ENCODE data around the gene PDGFD. TPM values are rescaled to one million over a fixed set of nuclear protein-coding genes. Genes with fewer than 3 reads are reported as not detected.

Gene PDGFD
- total RNA-seq, 2 donors from 2014 or later = 2.3 to 4.8 TPM

DNA sequence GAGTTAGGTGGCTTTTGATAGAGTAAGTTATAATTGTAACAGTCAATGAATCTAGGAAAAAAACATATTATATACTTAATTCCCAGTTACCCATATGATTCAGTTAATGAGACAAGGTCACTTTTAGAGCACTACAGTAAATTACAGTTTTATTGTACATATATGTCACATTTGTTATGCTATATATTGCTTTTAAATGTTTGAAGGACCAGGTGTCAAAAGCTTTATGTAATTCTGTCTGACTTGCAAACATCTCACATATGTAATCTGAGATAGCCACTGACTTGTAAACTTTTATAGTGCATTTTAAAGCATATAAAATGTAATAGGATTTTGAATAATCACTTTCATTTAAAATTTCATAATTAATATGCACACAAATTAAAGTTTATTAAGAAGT lies 36.7 kb upstream of the PDGFD start:
- Mint-ChIP-seq H3K9me3 (peaks cover 4% of the 10 kb centered on the region), H3K4me1 (no peaks in the 10 kb centered on the region), H3K27me3 (ENCODE audit: insufficient read depth) (no peaks in the 10 kb centered on the region), H3K36me3 (ENCODE audit: low read depth) (no peaks in the 10 kb centered on the region), H3K27ac (no peak overlapping the region), H3K4me3 (no peak overlapping the region)
- H3K9me3 ChIP-seq (ENCODE audit: control insufficient read depth, low read length) = no peaks in the 10 kb centered on the region
- no peaks in the 10 kb centered on the region for H3K4me1 ChIP-seq (ENCODE audit: control insufficient read depth, insufficient read depth, low read length)
- H3K9ac ChIP-seq (ENCODE audit: extremely low read depth, low read length, poor library complexity, severe bottlenecking) = no peak overlapping the region
- no peaks in the 10 kb centered on the region for H3K27me3 ChIP-seq (ENCODE audit: control insufficient read depth, insufficient read depth, low read length, poor library complexity, severe bottlenecking)
- no peak overlapping the region for H3K4me3 ChIP-seq (ENCODE audit: low read length)
- H3K36me3 ChIP-seq (ENCODE audit: control insufficient read depth, insufficient read depth, low read length) = no peaks in the 10 kb centered on the region
- H3K27ac ChIP-seq (ENCODE audit: low read depth, low read length) = no peak overlapping the region
- no peak for TF ChIP-seq CTCF (conservative IDR thresholded peaks at IDR 0.05)
- DNase-seq = no peak

- H3K27ac ChIP-seq (ENCODE audit: low read depth, low read length) = no peak overlapping the region
- 63 to 94% methylated on average over 1 of the region's 1 CpG for WGBS, 2 experiments (ENCODE audit: insufficient coverage in 1 of 2, insufficient read length in 1 of 2)
- no peaks in the 10 kb centered on the region for H3K4me1 ChIP-seq (ENCODE audit: control insufficient read depth, insufficient read depth, low read length)
- no peak overlapping the region for H3K9ac ChIP-seq (ENCODE audit: extremely low read depth, low read length, poor library complexity, severe bottlenecking)
- no peaks in the 10 kb centered on the region for H3K36me3 ChIP-seq (ENCODE audit: control insufficient read depth, insufficient read depth, low read length)
- TF ChIP-seq CTCF (conservative IDR thresholded peaks at IDR 0.05) = no peak
- H3K4me3 Mint-ChIP-seq = no peak overlapping the region
- H3K36me3 Mint-ChIP-seq (ENCODE audit: low read depth) = no peaks in the 10 kb centered on the region
- H3K27me3 ChIP-seq (ENCODE audit: control insufficient read depth, insufficient read depth, low read length, poor library complexity, severe bottlenecking) = no peaks in the 10 kb centered on the region
- H3K4me1 Mint-ChIP-seq = no peaks in the 10 kb centered on the region
- H3K27ac Mint-ChIP-seq = no peak overlapping the region
- peaks cover 4% of the 10 kb centered on the region for H3K9me3 Mint-ChIP-seq
- no peak overlapping the region for H3K4me3 ChIP-seq (ENCODE audit: low read length)
- DNase-seq = no peak
- H3K9me3 ChIP-seq (ENCODE audit: control insufficient read depth, low read length) = no peaks in the 10 kb centered on the region
- no peaks in the 10 kb centered on the region for H3K27me3 Mint-ChIP-seq (ENCODE audit: insufficient read depth)
Measured at GRCh38 chr11:104199053-104199452, 35.1 kb upstream of the PDGFD start.

DNA sequence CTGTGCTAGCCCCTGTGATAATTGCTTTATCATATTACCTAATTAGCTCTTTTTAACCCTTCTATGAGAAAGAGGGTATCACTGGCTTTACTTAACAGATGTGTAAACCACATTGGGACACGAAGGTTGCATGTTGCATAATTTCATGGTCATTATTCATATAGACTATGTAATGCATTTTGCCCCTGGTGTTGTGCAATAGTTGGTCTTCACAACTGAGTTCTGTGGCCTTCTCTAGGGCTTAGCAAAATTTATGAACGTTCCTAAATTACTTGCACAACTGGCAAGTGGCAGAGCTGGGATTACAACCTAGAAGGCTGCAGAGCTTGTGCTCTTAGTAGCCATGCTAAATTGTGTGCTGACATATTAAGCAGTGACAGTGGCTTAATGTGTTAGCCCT lies 34.6 kb upstream of the PDGFD start:
- no peak overlapping the region for H3K4me3 Mint-ChIP-seq
- no peak overlapping the region for H3K27ac Mint-ChIP-seq
- Histone ChIP-seq H3K27ac (ENCODE audit: low read depth, low read length) (no peak overlapping the region), H3K9me3 (ENCODE audit: control insufficient read depth, low read length) (peaks cover 1% of the 10 kb centered on the region), H3K36me3 (ENCODE audit: control insufficient read depth, insufficient read depth, low read length) (no peaks in the 10 kb centered on the region), H3K9ac (ENCODE audit: extremely low read depth, low read length, poor library complexity, severe bottlenecking) (no peak overlapping the region), H3K27me3 (ENCODE audit: control insufficient read depth, insufficient read depth, low read length, poor library complexity, severe bottlenecking) (no peaks in the 10 kb centered on the region), H3K4me1 (ENCODE audit: control insufficient read depth, insufficient read depth, low read length) (no peaks in the 10 kb centered on the region), H3K4me3 (ENCODE audit: low read length) (no peak overlapping the region)
- 93 to 95% methylated on average over 2 of the region's 2 CpGs for WGBS, 2 experiments (ENCODE audit: insufficient coverage in 1 of 2, insufficient read length in 1 of 2)
- no peaks in the 10 kb centered on the region for H3K4me1 Mint-ChIP-seq
- H3K36me3 Mint-ChIP-seq (ENCODE audit: low read depth) = no peaks in the 10 kb centered on the region
- no peak for DNase-seq
- H3K9me3 Mint-ChIP-seq = peaks cover 6% of the 10 kb centered on the region
- no peak for TF ChIP-seq CTCF (conservative IDR thresholded peaks at IDR 0.05)
- H3K27me3 Mint-ChIP-seq (ENCODE audit: insufficient read depth) = no peaks in the 10 kb centered on the region
